Epidermal melanocyte (primary cell): Measurements from ENCODE around the gene RGCC.
"Not testable (repeated sequence)": the region's sequence is repeated elsewhere in the genome, so short reads cannot be mapped to it uniquely, and the experiment has no call there.

Experiments
- DNase-seq: peaks from one replicate; pipeline ENCODE4 v3.0.0; 2011; ENCODE audit warnings: low spot score; ENCODE audit not compliant: insufficient read length

Gene RGCC

GRCh38 chr13:41490371-41491015 is 33.1 kb downstream of the RGCC start:
- no peak for DNase-seq

GRCh38 chr13:41491436-41491835 is 34.1 kb downstream of the RGCC start:
- no peak for DNase-seq

GRCh38 chr13:41492432-41493260 is 35.3 kb downstream of the RGCC start:
- DNase-seq = no peak

GRCh38 chr13:41494202-41494601 is 36.9 kb downstream of the RGCC start:
- no peak for DNase-seq

- no peak for DNase-seq
Observed at GRCh38 chr13:41495044-41495443, 37.7 kb downstream of the RGCC start.

GRCh38 chr13:41496420-41497234 is 39.3 kb downstream of the RGCC start:
- no peak for DNase-seq

- no peak for DNase-seq
Observed at GRCh38 chr13:41497436-41497835, 40.1 kb downstream of the RGCC start.

GRCh38 chr13:41499452-41499851 is 42.1 kb downstream of the RGCC start:
- no peak for DNase-seq

GRCh38 chr13:41500511-41500910 is 43.2 kb downstream of the RGCC start:
- no peak for DNase-seq

- DNase-seq = no peak
Observed at GRCh38 chr13:41501281-41501680, 43.9 kb downstream of the RGCC start.

GRCh38 chr13:41502031-41502430 is 44.7 kb downstream of the RGCC start:
- DNase-seq = no peak

- no peak for DNase-seq
Observed at GRCh38 chr13:41502673-41503072, 45.3 kb downstream of the RGCC start.

- no peak for DNase-seq
Observed at GRCh38 chr13:41503356-41503755, 46.0 kb downstream of the RGCC start.

- not testable (repeated sequence) for DNase-seq
Observed at GRCh38 chr13:41504657-41505056, 47.3 kb downstream of the RGCC start.

- peak; percentile 45 for DNase-seq
Observed at GRCh38 chr13:41505209-41505835, 48.0 kb downstream of the RGCC start.

- DNase-seq = no peak
Observed at GRCh38 chr13:41506312-41506711, 49.0 kb downstream of the RGCC start.

GRCh38 chr13:41509971-41510370 is 52.6 kb downstream of the RGCC start:
- DNase-seq = no peak

GRCh38 chr13:41511827-41512226 is 54.5 kb downstream of the RGCC start:
- no peak for DNase-seq

GRCh38 chr13:41512441-41512840 is 55.1 kb downstream of the RGCC start:
- DNase-seq = no peak

GRCh38 chr13:41513600-41513999 is 56.2 kb downstream of the RGCC start:
- no peak for DNase-seq

- no peak for DNase-seq
Observed at GRCh38 chr13:41514853-41515395, 57.6 kb downstream of the RGCC start.
